BJ (cell line): ENCODE measurements around the gene ANO7. TPM values are rescaled to one million over a fixed set of nuclear protein-coding genes. Genes with fewer than 3 reads are reported as not detected.

Source experiments
- CTCF ChIA-PET: fragments of 350-600 bp; formaldehyde crosslinking; extraction: SDS; loops from one replicate; lab custom pipeline; 2021; ENCODE audit warnings: antibody characterized with exemption, inconsistent platforms; lab: Yijun Ruan, JAX
- POLR2A ChIA-PET: fragments of 300-600 bp; sonication (Branson Sonifier 250); formaldehyde crosslinking; extraction: SDS; loops from one replicate; lab custom pipeline; 2021; ENCODE audit warnings: antibody characterized with exemption; lab: Charles Lee
- DNase-seq: peaks from one replicate; pipeline ENCODE4 v3.0.0-alpha.2; 2011; ENCODE audit warnings: low read depth
- H3K27me3 ChIP-seq: 2 replicates; pipeline ENCODE4 v1.6.0; 2011; ENCODE audit warnings: low read length; ENCODE audit not compliant: control insufficient read depth, insufficient read depth
- H3K36me3 ChIP-seq: 2 replicates; pipeline ENCODE4 v1.5.1; 2011; ENCODE audit warnings: low read length; ENCODE audit not compliant: control insufficient read depth, insufficient read depth
- H3K4me3 ChIP-seq: 2 replicates; pipeline ENCODE4 v1.5.1; 2011; ENCODE audit warnings: low read depth, mild to moderate bottlenecking, control low read depth, low read length
- CTCF ChIP-seq: IDR thresholded peaks from 2 replicates; pipeline ENCODE4 v1.5.1; 2011; ENCODE audit warnings: low read depth, mild to moderate bottlenecking, control low read depth, inconsistent platforms, low read length, moderate library complexity; ENCODE audit not compliant: insufficient read depth
- polyA plus RNA-seq: library from polyadenylated mRNA; depleted of rRNA; stranded (reverse); fragments of >200 nt; gene quantifications from 2 replicates; pipeline ENCODE4 v1.2.3, GENCODE V29; 2011

The ANO7 gene
- polyA plus RNA-seq, 1 experiment: 0.74 TPM

- ChIA-PET CTCF (interaction anchor here (0.6 to 1.2 kb wide), 3 partner anchors 111 to 365 kb away, joined by 3 to 4 read pairs (median 3); no protein-coding TSS in a partner anchor), POLR2A (no interaction called here)
- Histone ChIP-seq H3K36me3 (no peaks in the 10 kb centered on the region), H3K27me3 (no peaks in the 10 kb centered on the region), H3K4me3 (no peak overlapping the region)
- DNase-seq: no peak
- no peak for TF ChIP-seq CTCF
These were observed 27.8 kb downstream of the ANO7 start for GRCh38 chr2:241216211-241216761.

- Histone ChIP-seq H3K4me3 (peak overlapping the region; percentile 50), H3K27me3 (no peaks in the 10 kb centered on the region), H3K36me3 (no peaks in the 10 kb centered on the region)
- CTCF ChIA-PET: interaction anchor here (1.2 kb wide), 2 partner anchors 303 to 366 kb away, joined by 3 to 4 read pairs; no protein-coding TSS in a partner anchor
- DNase-seq: no peak
- POLR2A ChIA-PET: no interaction called here
- TF ChIP-seq CTCF: peak; percentile 12; the same call in 1 of the 2 replicates
These were observed 29.0 kb downstream of the ANO7 start for GRCh38 chr2:241217320-241218031.

GRCh38 chr2:241218131-241219029 is 29.9 kb downstream of the ANO7 start:
- no peaks in the 10 kb centered on the region for H3K27me3 ChIP-seq
- ChIA-PET CTCF (interaction anchor here (1.1 to 1.6 kb wide), 2 partner anchors 361 to 367 kb away, joined by 3 to 4 read pairs; no protein-coding TSS in a partner anchor), POLR2A (no interaction called here)
- no peak for DNase-seq
- no peaks in the 10 kb centered on the region for H3K36me3 ChIP-seq
- peak; percentile 31 for TF ChIP-seq CTCF
- peak overlapping the region; percentile 69 for H3K4me3 ChIP-seq

- no peaks in the 10 kb centered on the region for H3K27me3 ChIP-seq
- no peak for TF ChIP-seq CTCF
- CTCF ChIA-PET: interaction anchor here (1.1 to 1.6 kb wide), 2 partner anchors 361 to 368 kb away, joined by 3 to 4 read pairs; no protein-coding TSS in a partner anchor
- POLR2A ChIA-PET: no interaction called here
- peak overlapping the region; percentile 69 for H3K4me3 ChIP-seq
- peaks cover 1% of the 10 kb centered on the region; the same call in 1 of the 2 replicates for H3K36me3 ChIP-seq
- no peak for DNase-seq
These were observed 30.5 kb downstream of the ANO7 start for GRCh38 chr2:241219030-241219382.

GRCh38 chr2:241219856-241220356 is 31.4 kb downstream of the ANO7 start:
- no peak for DNase-seq
- no peak for TF ChIP-seq CTCF
- Histone ChIP-seq H3K27me3 (no peaks in the 10 kb centered on the region), H3K4me3 (no peak overlapping the region), H3K36me3 (peaks cover 2% of the 10 kb centered on the region; the same call in 1 of the 2 replicates)
- CTCF ChIA-PET: no interaction called here
- POLR2A ChIA-PET: interaction anchor here (0.6 kb wide), 1 partner anchor 57 kb away, joined by 3 read pairs; no protein-coding TSS in a partner anchor
